ENCODE measurements around the gene ATP13A5. TPM values are rescaled to one million over a fixed set of nuclear protein-coding genes. Genes with fewer than 3 reads are reported as not detected.

Gene ATP13A5
- polyA plus RNA-seq, 5 donors = 0.60 to 0.89 (median 0.69) TPM

Other genes with a start within 250 kb of the ATP13A5 start
- gene PLAAT1, start 137.5 kb downstream of the ATP13A5 start, polyA plus RNA-seq (ENCODE audit: insufficient read depth in 1 of 5, insufficient read length in 5 of 5, low replicate concordance in 1 of 5) = 1 to 10 TPM in 1 of 5 donors, under 1 TPM in 4; 0.40 to 1.1 (median 0.60) TPM
- gene ATP13A4, start 176.1 kb upstream of the ATP13A5 start, polyA plus RNA-seq (ENCODE audit: insufficient read depth in 1 of 5, insufficient read length in 5 of 5, low replicate concordance in 1 of 5) = 10 to 100 TPM; 37.4 to 62.9 (median 47.4) TPM
- gene OPA1, start 214.5 kb upstream of the ATP13A5 start, polyA plus RNA-seq (ENCODE audit: insufficient read depth in 1 of 5, insufficient read length in 5 of 5, low replicate concordance in 1 of 5) = 10 to 100 TPM; 34.2 to 81.2 (median 67.4) TPM

Data from right lung (tissue), 5 donors.